ENCODE results near the gene PIP5K1C. TPM values are rescaled to one million over a fixed set of nuclear protein-coding genes. Genes with fewer than 3 reads are reported as not detected.

The PIP5K1C gene
- total and polyA plus RNA-seq, 9 of the 15 experiments (the other 6 are each of a cell fraction or from before 2014, with no cell fraction given), result 0.38 to 22.1 (median 4.1) TPM

GRCh38 chr19:3645726-3646125 is 54.5 kb downstream of the PIP5K1C start (continued):
- TF ChIP-seq MED1 (CRISPR knock-in tag; IDR thresholded peaks at IDR 0.05; ENCODE audit: borderline replicate concordance) (no peak), ZNF436 (CRISPR knock-in tag; IDR thresholded peaks at IDR 0.05) (no peak), ZZZ3 (IDR thresholded peaks at IDR 0.05) (no peak), TCF7L2 (IDR thresholded peaks at IDR 0.05; ENCODE audit: low read depth, low read length) (no peak), MCM7 (IDR thresholded peaks at IDR 0.05) (no peak), HDAC2 (IDR thresholded peaks at IDR 0.05) (no peak), SMARCA5 (IDR thresholded peaks at IDR 0.05) (no peak), UBTF (IDR thresholded peaks at IDR 0.05; ENCODE audit: borderline replicate concordance in 1 of 2, low read depth in 2 of 2, low read length in 2 of 2) (no peak), CBFB (CRISPR knock-in tag; IDR thresholded peaks at IDR 0.05) (no peak), TCF3 (CRISPR knock-in tag; IDR thresholded peaks at IDR 0.05) (no peak), CGGBP1 (CRISPR knock-in tag; IDR thresholded peaks at IDR 0.05) (no peak), SNAPC5 (CRISPR knock-in tag; IDR thresholded peaks at IDR 0.05) (no peak)
